ENCODE results near the gene LRRC3. TPM values are rescaled to one million over a fixed set of nuclear protein-coding genes. Genes with fewer than 3 reads are reported as not detected.

LRRC3 gene
- total RNA-seq, 1 donor from 2014 or later = 2.2 TPM

DNA sequence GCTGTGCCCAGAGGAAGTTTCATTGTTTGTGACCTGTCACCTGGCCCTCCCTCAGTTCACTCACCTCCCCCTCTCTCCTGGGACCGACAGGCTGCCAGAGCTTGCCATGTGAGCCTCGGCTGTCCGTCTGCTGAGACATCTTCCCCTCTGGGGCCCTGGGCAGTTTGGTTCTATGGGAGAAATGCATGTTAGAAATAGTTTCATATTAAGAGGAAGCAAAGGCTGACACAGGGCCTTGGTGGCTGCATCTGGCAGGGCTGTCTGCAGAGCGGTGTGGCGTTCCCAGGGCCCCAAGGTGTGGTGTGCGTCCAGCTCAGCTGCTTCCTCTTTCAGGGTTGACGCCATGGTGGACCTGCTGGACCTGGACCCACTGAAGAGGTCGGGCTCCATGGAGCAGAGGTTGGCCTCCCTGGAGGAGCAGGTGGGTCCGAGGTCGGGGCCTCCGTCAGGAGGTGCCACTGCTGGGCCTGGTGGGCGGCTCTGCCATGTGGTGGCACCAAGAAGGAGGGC, 31.9 kb upstream of the LRRC3 start:
- H3K27me3 ChIP-seq = no peaks in the 10 kb centered on the region
- TF ChIP-seq CTCF (IDR thresholded peaks at IDR 0.05) = no peak
- H3K27ac ChIP-seq = no peak overlapping the region
- no peaks in the 10 kb centered on the region for H3K4me1 ChIP-seq
- H3K4me3 ChIP-seq = no peak overlapping the region
- peak in 1 of 2 donors; percentile 47 for DNase-seq (ENCODE audit: low spot score in 2 of 2)
- intact Hi-C loops (cut with DNase I) = no loop called here
- H3K36me3 ChIP-seq = no peaks in the 10 kb centered on the region
- H3K9me3 ChIP-seq = no peaks in the 10 kb centered on the region

GRCh38 chr21:44423941-44424607, 31.2 kb upstream of the LRRC3 start:
- no peaks in the 10 kb centered on the region for H3K27me3 ChIP-seq
- H3K4me3 ChIP-seq = no peak overlapping the region
- no peaks in the 10 kb centered on the region for H3K4me1 ChIP-seq
- H3K36me3 ChIP-seq = no peaks in the 10 kb centered on the region
- TF ChIP-seq CTCF (IDR thresholded peaks at IDR 0.05) = no peak
- no peaks in the 10 kb centered on the region for H3K9me3 ChIP-seq
- intact Hi-C loops (cut with DNase I) = no loop called here
- DNase-seq (ENCODE audit: low spot score in 2 of 2) = peak in 1 of 2 donors; percentile 43
- no peak overlapping the region for H3K27ac ChIP-seq

DNA sequence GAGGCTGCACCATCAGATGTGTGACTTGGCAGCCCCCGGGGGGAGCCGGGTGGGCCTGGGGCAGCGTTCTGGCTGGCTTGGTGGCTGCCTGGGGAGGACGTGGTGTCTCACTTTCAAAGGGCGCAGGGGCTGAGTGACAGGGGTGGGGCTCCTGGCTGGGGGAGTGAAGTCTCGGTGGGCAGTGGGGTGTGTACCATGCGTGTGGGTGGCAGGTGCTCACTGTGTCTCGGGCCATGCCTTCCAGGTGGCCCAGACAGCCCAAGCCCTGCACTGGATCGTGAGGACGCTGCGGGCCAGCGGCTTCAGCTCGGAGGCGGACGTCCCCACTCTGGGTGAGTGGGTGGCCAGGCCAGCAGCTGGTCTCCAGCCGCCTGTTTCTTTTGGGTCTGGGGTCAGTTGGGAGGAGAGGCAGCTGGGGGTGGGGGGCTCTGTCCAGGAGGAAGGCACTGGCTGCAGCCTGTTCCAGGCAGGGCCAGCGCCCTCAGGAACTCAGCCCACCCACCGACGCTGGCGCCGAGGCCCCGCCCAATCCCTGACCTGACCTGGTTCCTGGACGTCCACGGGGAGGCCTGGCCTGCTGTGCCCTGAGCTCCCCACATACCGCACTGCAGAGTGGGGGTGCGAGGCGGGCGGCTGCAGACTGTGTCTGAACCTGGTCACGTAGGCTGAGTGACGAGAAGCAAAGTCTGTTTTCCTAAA, 30.6 kb upstream of the LRRC3 start:
- H3K36me3 ChIP-seq = no peaks in the 10 kb centered on the region
- intact Hi-C loops (cut with DNase I) = no loop called here
- no peak overlapping the region for H3K4me3 ChIP-seq
- H3K4me1 ChIP-seq = no peaks in the 10 kb centered on the region
- DNase-seq (ENCODE audit: low spot score in 2 of 2) = peak in 1 of 2 donors; percentile 54
- no peaks in the 10 kb centered on the region for H3K27me3 ChIP-seq
- no peak for TF ChIP-seq CTCF (IDR thresholded peaks at IDR 0.05)
- H3K27ac ChIP-seq = no peak overlapping the region
- peaks cover 0 to 2% of the 10 kb centered on the region in 2 donors for H3K9me3 ChIP-seq

DNA sequence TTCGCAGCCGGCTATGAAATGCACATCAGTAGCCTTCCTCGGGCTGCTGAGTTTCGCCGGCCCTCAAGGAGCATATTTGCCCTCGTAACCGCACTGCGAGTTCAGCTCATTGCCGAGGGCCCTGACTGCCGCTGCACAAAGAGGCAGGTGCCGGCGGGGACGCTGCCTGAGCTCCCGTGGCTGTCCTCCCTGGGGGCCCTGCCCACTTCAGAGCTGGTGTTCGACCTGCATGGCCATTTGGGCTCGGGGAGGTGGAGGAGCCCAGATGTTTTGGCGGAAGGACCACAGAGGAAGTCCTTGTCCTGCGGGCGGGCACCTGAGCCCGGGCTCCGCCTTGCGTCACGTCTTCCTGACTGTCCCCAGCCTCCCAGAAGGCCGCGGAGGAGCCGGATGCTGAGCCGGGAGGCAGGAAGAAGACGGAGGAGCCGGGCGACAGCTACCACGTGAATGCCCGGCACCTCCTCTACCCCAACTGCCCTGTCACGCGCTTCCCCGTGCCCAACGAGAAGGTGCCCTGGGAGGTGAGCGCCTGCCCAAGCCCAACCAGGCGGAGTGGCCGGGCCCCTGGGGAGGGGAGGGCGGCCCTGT, 29.9 kb upstream of the LRRC3 start:
- Histone ChIP-seq H3K4me3 (no peak overlapping the region), H3K4me1 (no peaks in the 10 kb centered on the region), H3K36me3 (no peaks in the 10 kb centered on the region), H3K27me3 (no peaks in the 10 kb centered on the region), H3K9me3 (peaks cover 0 to 4% of the 10 kb centered on the region in 2 donors), H3K27ac (no peak overlapping the region)
- TF ChIP-seq CTCF (IDR thresholded peaks at IDR 0.05) = no peak
- peak in 1 of 2 donors; percentile 56 for DNase-seq (ENCODE audit: low spot score in 2 of 2)
- intact Hi-C loops (cut with DNase I) = no loop called here

DNA sequence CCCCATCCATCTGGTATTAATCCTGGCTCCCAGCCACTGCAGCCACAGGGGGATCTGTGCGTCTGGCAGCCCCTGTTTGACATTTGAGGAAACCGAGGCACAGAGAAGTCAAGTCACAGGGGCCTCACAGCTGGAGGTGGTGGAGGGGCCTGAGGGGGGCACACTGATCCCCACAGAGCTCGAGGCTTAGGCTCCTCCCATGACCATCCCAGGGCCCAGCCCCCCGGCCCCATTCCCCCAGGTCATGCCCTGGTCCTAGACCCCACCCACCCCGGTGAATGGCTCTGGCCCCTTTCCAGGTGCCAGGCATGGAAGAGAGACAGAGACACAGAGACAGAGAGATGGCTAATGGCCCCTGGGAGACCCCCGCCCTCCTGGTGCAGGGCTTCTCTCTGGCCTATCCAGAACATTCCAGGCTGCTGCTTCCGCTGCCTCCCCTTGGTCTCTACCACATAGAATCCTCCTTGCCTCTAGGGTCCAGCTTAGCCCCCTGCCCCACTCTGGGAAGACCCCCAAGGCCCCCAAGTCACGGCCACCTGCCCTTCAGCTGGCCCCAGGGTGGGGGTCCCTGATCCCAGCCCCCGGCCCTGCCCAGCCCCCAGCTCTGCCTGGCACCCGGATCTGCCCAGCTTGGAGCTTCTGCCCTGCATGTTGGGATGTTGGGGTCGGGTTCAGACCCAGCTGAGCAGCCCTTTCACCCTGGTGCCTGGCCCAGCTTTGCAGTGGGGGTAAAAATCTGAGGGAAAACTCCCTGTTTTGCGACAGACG, 29.2 kb upstream of the LRRC3 start:
- peak in 1 of 2 donors; percentile 55 for DNase-seq (ENCODE audit: low spot score in 2 of 2)
- H3K4me3 ChIP-seq = no peak overlapping the region

More for the DNA sequence above, 29.2 kb upstream of the LRRC3 start:
- H3K27ac ChIP-seq = no peak overlapping the region
- intact Hi-C loops (cut with DNase I) = no loop called here
- H3K4me1 ChIP-seq = no peaks in the 10 kb centered on the region
- TF ChIP-seq CTCF (IDR thresholded peaks at IDR 0.05) = no peak
- H3K36me3 ChIP-seq = no peaks in the 10 kb centered on the region
- peaks cover 0 to 4% of the 10 kb centered on the region in 2 donors for H3K9me3 ChIP-seq
- no peaks in the 10 kb centered on the region for H3K27me3 ChIP-seq

Measured in ascending aorta (tissue), 2 donors.